Stimulated activated CD4-positive, alpha-beta T cell treated with anti-CD3 and anti-CD28 coated beads, Interleukin-1b, Interleukin-23, amount 100 ng/mL, for 1 hour (primary cell): ENCODE results near the gene COL25A1.
"Not testable (repeated sequence)": the region's sequence is repeated elsewhere in the genome, so short reads cannot be mapped to it uniquely, and the experiment has no call there.

Source experiments
- DNase-seq, 2 donors: peaks; one replicate each; pipeline ENCODE4 v3.0.0-alpha.2; 2020; ENCODE audit warnings: low read depth in 2 of 2

COL25A1 gene

GRCh38 chr4:109125084-109125483, 177.4 kb downstream of the COL25A1 start:
- DNase-seq: no peak

- DNase-seq: no peak
These were observed 178.5 kb downstream of the COL25A1 start for GRCh38 chr4:109123951-109124350.

GRCh38 chr4:109121561-109121960, 180.9 kb downstream of the COL25A1 start:
- DNase-seq: no peak

- DNase-seq: no peak
These were observed 182.6 kb downstream of the COL25A1 start for GRCh38 chr4:109119852-109120251.

GRCh38 chr4:109118635-109119034, 183.8 kb downstream of the COL25A1 start:
- DNase-seq: no peak

- no peak for DNase-seq
These were observed 188.0 kb downstream of the COL25A1 start for GRCh38 chr4:109114501-109114900.

GRCh38 chr4:109113521-109113920, 188.9 kb downstream of the COL25A1 start:
- DNase-seq: no peak

- no peak for DNase-seq
These were observed 191.4 kb downstream of the COL25A1 start for GRCh38 chr4:109111031-109111430.

- not testable (repeated sequence) for DNase-seq
These were observed 194.2 kb downstream of the COL25A1 start for GRCh38 chr4:109108215-109108614.

- no peak for DNase-seq
These were observed 208.4 kb downstream of the COL25A1 start for GRCh38 chr4:109094056-109094455.

- no peak for DNase-seq
These were observed 210.6 kb downstream of the COL25A1 start for GRCh38 chr4:109091727-109092409.

- DNase-seq: no peak
These were observed 218.5 kb downstream of the COL25A1 start for GRCh38 chr4:109083911-109084310.

- no peak for DNase-seq
These were observed 222.7 kb downstream of the COL25A1 start for GRCh38 chr4:109079731-109080130.

GRCh38 chr4:109079201-109079600, 223.3 kb downstream of the COL25A1 start:
- DNase-seq: no peak

GRCh38 chr4:109078724-109079123, 223.7 kb downstream of the COL25A1 start:
- DNase-seq: no peak

- DNase-seq: no peak
These were observed 225.0 kb downstream of the COL25A1 start for GRCh38 chr4:109077505-109077904.

- DNase-seq: not testable (repeated sequence)
These were observed 225.7 kb downstream of the COL25A1 start for GRCh38 chr4:109076709-109077108.

GRCh38 chr4:109075621-109076020, 226.8 kb downstream of the COL25A1 start:
- DNase-seq: no peak

GRCh38 chr4:109072595-109072994, 229.9 kb downstream of the COL25A1 start:
- no peak for DNase-seq

- DNase-seq: not testable (repeated sequence)
These were observed 231.8 kb downstream of the COL25A1 start for GRCh38 chr4:109070677-109071076.

- DNase-seq: no peak
These were observed 234.8 kb downstream of the COL25A1 start for GRCh38 chr4:109067508-109068235.

GRCh38 chr4:109065006-109065405, 237.5 kb downstream of the COL25A1 start:
- no peak for DNase-seq

- no peak for DNase-seq
These were observed 249.2 kb downstream of the COL25A1 start for GRCh38 chr4:109053257-109053656.
